GM10248 (cell line): ENCODE results near the gene TAAR6.
"Not testable (repeated sequence)": the region's sequence is repeated elsewhere in the genome, so short reads cannot be mapped to it uniquely, and the experiment has no call there.

Experiments used
- CTCF ChIA-PET: fragments of 300-600 bp; sonication (Branson Sonifier 250); formaldehyde crosslinking; extraction: SDS; loops from one replicate; lab custom pipeline; 2021; ENCODE audit warnings: antibody characterized with exemption; lab: Yijun Ruan, JAX
- POLR2A ChIA-PET: fragments of 350-650 bp; sonication (Branson Sonifier 250); formaldehyde crosslinking; extraction: SDS; loops from one replicate; lab custom pipeline; 2020; ENCODE audit warnings: antibody characterized with exemption; lab: Yijun Ruan, JAX
- DNase-seq: peaks from one replicate; pipeline ENCODE4 v3.0.0; 2012; ENCODE audit errors: extremely low spot score
- CTCF ChIP-seq: IDR thresholded peaks from 2 replicates; pipeline ENCODE4 v1.5.1; 2012; ENCODE audit warnings: mild to moderate bottlenecking, low read depth; ENCODE audit errors: extremely low read depth, missing control alignments, control extremely low read depth

The TAAR6 gene

GRCh38 chr6:132551214-132551613 is 18.9 kb upstream of the TAAR6 start:
- POLR2A ChIA-PET: no interaction called here
- DNase-seq: no peak
- no peak for TF ChIP-seq CTCF
- CTCF ChIA-PET: interaction anchor here (0.7 to 3.0 kb wide), 3 partner anchors 8 to 271 kb away, joined by 3 to 12 read pairs (median 3); no protein-coding TSS in a partner anchor

- POLR2A ChIA-PET: no interaction called here
These were observed 17.8 kb upstream of the TAAR6 start, which contains the start of gene TAAR8 for GRCh38 chr6:132552372-132552771. Gene TAAR8, plus strand, starts transcription at chr6:132552672. Its CDS starts 21 bp downstream, at chr6:132552693.

GRCh38 chr6:132560087-132560486 is 10.0 kb upstream of the TAAR6 start:
- DNase-seq, POLR2A ChIA-PET, CTCF ChIA-PET: not testable (repeated sequence)

More at GRCh38 chr6:132552372-132552771, 17.8 kb upstream of the TAAR6 start, which contains the start of gene TAAR8:
- DNase-seq: no peak
- CTCF ChIA-PET: interaction anchor here (3.0 kb wide), 1 partner anchor 9 kb away, joined by 12 read pairs; no protein-coding TSS in a partner anchor
- no peak for TF ChIP-seq CTCF

- POLR2A ChIA-PET: no interaction called here
- TF ChIP-seq CTCF: no peak
- DNase-seq: no peak
- CTCF ChIA-PET: no interaction called here
These were observed 3.7 kb upstream of the TAAR6 start for GRCh38 chr6:132566404-132566803.

GRCh38 chr6:132567566-132567965 is 2.6 kb upstream of the TAAR6 start:
- DNase-seq: no peak
- ChIA-PET POLR2A (no interaction called here), CTCF (interaction anchor here (1.1 kb wide), 1 partner anchor 10 kb away, joined by 3 read pairs; no protein-coding TSS in a partner anchor)
- no peak for TF ChIP-seq CTCF

- no peak for TF ChIP-seq CTCF
These were observed 1.5 kb upstream of the TAAR6 start for GRCh38 chr6:132568611-132569010.

GRCh38 chr6:132569170-132569569 is 952 bp upstream of the TAAR6 start:
- no peak for DNase-seq
- ChIA-PET CTCF (no interaction called here), POLR2A (no interaction called here)
- TF ChIP-seq CTCF: no peak

More at GRCh38 chr6:132568611-132569010, 1.5 kb upstream of the TAAR6 start:
- no peak for DNase-seq
- ChIA-PET POLR2A (no interaction called here), CTCF (no interaction called here)
